HepG2 (cell line): ENCODE measurements around the gene VAV2. TPM values are rescaled to one million over a fixed set of nuclear protein-coding genes. Genes with fewer than 3 reads are reported as not detected.

Experiments used
- GABPB1 ChIP-seq: IDR thresholded peaks from 2 replicates; pipeline ENCODE4 v1.6.1; 2016; ENCODE audit warnings: mild to moderate bottlenecking, missing genetic modification reagents, moderate library complexity, missing compliant biosample characterization
- HNRNPL ChIP-seq: fragments of 200-400 bp; formaldehyde crosslinking; IDR thresholded peaks from 2 replicates; pipeline ENCODE4 v1.6.1; 2017; ENCODE audit warnings: mild to moderate bottlenecking, low read depth, low read length
- JUN ChIP-seq: sonication (generic); formaldehyde crosslinking; IDR thresholded peaks from 2 replicates; pipeline ENCODE4 v1.4.0; 2020; ENCODE audit warnings: mild to moderate bottlenecking, missing genetic modification reagents
- POLR2A ChIP-seq, 2 experiments: IDR thresholded peaks; 2 replicates each; pipeline ENCODE4 v1.6.1; 2011; ENCODE audit warnings: low read depth in 2 of 2, low read length in 2 of 2, mild to moderate bottlenecking in 1 of 2, moderate library complexity in 1 of 2; ENCODE audit not compliant: insufficient read depth in 1 of 2
- SMYD3 ChIP-seq: sonication (generic); formaldehyde crosslinking; IDR thresholded peaks from 2 replicates; pipeline ENCODE4 v1.8.1; 2023; ENCODE audit warnings: mild to moderate bottlenecking, missing genetic modification reagents
- SPEN ChIP-seq: sonication (generic); formaldehyde crosslinking; IDR thresholded peaks from 2 replicates; pipeline ENCODE4 v1.5.1; 2020; ENCODE audit warnings: low read depth, mild to moderate bottlenecking, missing genetic modification reagents
- YY1 ChIP-seq: IDR thresholded peaks from 2 replicates; pipeline ENCODE4 v1.6.1; 2011; ENCODE audit warnings: low read length, low read depth, moderate library complexity, mild to moderate bottlenecking; ENCODE audit not compliant: insufficient read depth, insufficient replicate concordance
- ZNF670 ChIP-seq: sonication (generic); formaldehyde crosslinking; IDR thresholded peaks from 2 replicates; pipeline ENCODE4 v1.8.0; 2022; ENCODE audit warnings: mild to moderate bottlenecking, missing genetic modification reagents, borderline replicate concordance
- ZNF891 ChIP-seq: sonication (generic); formaldehyde crosslinking; IDR thresholded peaks from 2 replicates; pipeline ENCODE4 v1.5.0; 2020; ENCODE audit warnings: mild to moderate bottlenecking, missing genetic modification reagents
- polyA plus RNA-seq, 8 experiments: library from polyadenylated mRNA; depleted of rRNA in 3 of 8; stranded (reverse) in 7 of 8; unstranded in 1 of 8; fragments of >200 nt; fragmentation: Illumina TruSeq in 4 of 8; extraction: Trizol in 4 of 8; gene quantifications; 2 replicates each; pipeline versions ENCODE4 v1.2.1 to v1.2.3, GENCODE V29; 2011 to 2016; ENCODE audit warnings: low read depth in 4 of 8, missing spikeins in 1 of 8, mixed read lengths in 1 of 8; ENCODE audit not compliant: insufficient read depth in 1 of 8
- total RNA-seq, 5 experiments: library from RNA; depleted of rRNA; stranded (reverse); fragments of >200 nt; fragmentation: Illumina TruSeq; extraction: Trizol; gene quantifications; 2 replicates each; pipeline ENCODE4 v1.2.3, GENCODE V29; 2016; ENCODE audit warnings: low read depth in 1 of 5
- TF ChIP-seq, protein P1 (sequence below): sonication (generic); IDR thresholded peaks from 2 replicates; pipeline ENCODE4 v1.6.1; 2016; ENCODE audit warnings: low read depth, borderline replicate concordance
- TF ChIP-seq, protein P2 (sequence below): sonication (generic); formaldehyde crosslinking; IDR thresholded peaks from 2 replicates; pipeline ENCODE4 v1.4.0; 2020; ENCODE audit warnings: missing genetic modification reagents
- TF ChIP-seq, protein P3 (sequence below): sonication (generic); formaldehyde crosslinking; IDR thresholded peaks from 2 replicates; pipeline ENCODE4 v1.4.0; 2020; ENCODE audit warnings: missing genetic modification reagents
- TF ChIP-seq, protein P4 (sequence below): sonication (generic); formaldehyde crosslinking; IDR thresholded peaks from 2 replicates; pipeline ENCODE4 v1.4.0; 2020; ENCODE audit warnings: mild to moderate bottlenecking, missing genetic modification reagents

VAV2 gene
- total and polyA plus RNA-seq, 2 of the 13 experiments (the other 11 are each of a cell fraction or from before 2014, with no cell fraction given): 22.5 to 22.9 TPM

DNA sequence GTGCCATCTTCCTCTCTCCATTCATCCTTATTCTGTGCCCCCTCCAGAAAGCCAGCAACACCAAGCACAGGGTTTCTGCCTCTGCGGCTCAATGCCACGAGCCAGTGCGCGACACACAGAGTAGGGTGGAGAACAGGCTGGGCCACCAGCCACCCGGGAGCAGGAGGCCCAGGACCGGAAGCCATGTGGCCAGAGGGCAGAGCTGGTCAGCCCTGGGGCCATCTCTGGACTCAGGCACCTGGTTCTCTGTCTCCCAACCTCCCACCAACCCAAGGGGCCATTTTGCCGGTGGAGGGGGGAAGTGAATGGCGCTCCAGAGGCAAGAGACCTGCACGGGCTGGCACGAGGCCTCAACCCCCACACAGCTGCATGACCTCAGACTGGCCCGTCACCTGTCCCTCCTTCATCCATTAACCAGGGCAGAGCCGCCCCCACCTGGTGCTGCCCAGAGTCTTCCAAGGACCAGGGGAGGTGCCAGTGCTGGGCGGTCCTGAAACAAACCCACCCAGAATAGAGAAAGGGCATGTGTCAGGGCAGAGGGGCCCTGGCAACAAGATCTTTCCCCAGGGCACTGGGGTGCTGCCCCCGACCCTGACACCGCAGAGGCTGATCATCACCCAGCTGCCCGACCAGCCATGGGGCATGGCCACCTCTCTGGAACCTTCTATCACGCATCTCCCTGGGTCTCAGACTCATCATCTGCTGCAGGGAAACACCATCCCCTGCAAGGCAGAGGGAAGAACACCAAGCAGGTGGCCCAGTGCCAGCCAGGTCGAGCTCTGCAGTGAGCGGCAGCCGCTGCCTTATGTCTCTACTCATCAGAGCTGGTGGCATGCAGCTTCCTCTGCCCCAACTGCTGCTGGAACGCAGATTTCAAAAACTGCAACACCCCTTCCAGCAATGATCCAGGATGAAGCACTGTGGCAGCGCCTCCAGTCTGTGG, 11.9 kb downstream of the VAV2 start (continued):
- TF ChIP-seq YY1: peak; percentile 55
- TF ChIP-seq JUN (CRISPR knock-in tag): 0 out of 2 replicates have a peak, but pooled peaks have one; percentile 20
- no peak for TF ChIP-seq POLR2A (IDR thresholded peaks at IDR 0.05; ENCODE audit: insufficient read depth in 1 of 2, low read depth in 2 of 2, low read length in 2 of 2)
- TF ChIP-seq, protein P1, sequence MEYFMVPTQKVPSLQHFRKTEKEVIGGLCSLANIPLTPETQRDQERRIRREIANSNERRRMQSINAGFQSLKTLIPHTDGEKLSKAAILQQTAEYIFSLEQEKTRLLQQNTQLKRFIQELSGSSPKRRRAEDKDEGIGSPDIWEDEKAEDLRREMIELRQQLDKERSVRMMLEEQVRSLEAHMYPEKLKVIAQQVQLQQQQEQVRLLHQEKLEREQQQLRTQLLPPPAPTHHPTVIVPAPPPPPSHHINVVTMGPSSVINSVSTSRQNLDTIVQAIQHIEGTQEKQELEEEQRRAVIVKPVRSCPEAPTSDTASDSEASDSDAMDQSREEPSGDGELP: 0 out of 2 replicates have a peak, but pooled peaks have one; percentile 12
- TF ChIP-seq, protein P2, sequence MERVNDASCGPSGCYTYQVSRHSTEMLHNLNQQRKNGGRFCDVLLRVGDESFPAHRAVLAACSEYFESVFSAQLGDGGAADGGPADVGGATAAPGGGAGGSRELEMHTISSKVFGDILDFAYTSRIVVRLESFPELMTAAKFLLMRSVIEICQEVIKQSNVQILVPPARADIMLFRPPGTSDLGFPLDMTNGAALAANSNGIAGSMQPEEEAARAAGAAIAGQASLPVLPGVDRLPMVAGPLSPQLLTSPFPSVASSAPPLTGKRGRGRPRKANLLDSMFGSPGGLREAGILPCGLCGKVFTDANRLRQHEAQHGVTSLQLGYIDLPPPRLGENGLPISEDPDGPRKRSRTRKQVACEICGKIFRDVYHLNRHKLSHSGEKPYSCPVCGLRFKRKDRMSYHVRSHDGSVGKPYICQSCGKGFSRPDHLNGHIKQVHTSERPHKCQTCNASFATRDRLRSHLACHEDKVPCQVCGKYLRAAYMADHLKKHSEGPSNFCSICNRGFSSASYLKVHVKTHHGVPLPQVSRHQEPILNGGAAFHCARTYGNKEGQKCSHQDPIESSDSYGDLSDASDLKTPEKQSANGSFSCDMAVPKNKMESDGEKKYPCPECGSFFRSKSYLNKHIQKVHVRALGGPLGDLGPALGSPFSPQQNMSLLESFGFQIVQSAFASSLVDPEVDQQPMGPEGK (CRISPR knock-in tag): peak; percentile 27; the same call in 1 of the 2 replicates
- TF ChIP-seq, protein P3, sequence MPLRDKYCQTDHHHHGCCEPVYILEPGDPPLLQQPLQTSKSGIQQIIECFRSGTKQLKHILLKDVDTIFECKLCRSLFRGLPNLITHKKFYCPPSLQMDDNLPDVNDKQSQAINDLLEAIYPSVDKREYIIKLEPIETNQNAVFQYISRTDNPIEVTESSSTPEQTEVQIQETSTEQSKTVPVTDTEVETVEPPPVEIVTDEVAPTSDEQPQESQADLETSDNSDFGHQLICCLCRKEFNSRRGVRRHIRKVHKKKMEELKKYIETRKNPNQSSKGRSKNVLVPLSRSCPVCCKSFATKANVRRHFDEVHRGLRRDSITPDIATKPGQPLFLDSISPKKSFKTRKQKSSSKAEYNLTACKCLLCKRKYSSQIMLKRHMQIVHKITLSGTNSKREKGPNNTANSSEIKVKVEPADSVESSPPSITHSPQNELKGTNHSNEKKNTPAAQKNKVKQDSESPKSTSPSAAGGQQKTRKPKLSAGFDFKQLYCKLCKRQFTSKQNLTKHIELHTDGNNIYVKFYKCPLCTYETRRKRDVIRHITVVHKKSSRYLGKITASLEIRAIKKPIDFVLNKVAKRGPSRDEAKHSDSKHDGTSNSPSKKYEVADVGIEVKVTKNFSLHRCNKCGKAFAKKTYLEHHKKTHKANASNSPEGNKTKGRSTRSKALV (CRISPR knock-in tag): 0 out of 2 replicates have a peak, but pooled peaks have one; percentile 66
- TF ChIP-seq ZNF670 (CRISPR knock-in tag): 0 out of 2 replicates have a peak, but pooled peaks have one; percentile 0
- TF ChIP-seq, protein P4, sequence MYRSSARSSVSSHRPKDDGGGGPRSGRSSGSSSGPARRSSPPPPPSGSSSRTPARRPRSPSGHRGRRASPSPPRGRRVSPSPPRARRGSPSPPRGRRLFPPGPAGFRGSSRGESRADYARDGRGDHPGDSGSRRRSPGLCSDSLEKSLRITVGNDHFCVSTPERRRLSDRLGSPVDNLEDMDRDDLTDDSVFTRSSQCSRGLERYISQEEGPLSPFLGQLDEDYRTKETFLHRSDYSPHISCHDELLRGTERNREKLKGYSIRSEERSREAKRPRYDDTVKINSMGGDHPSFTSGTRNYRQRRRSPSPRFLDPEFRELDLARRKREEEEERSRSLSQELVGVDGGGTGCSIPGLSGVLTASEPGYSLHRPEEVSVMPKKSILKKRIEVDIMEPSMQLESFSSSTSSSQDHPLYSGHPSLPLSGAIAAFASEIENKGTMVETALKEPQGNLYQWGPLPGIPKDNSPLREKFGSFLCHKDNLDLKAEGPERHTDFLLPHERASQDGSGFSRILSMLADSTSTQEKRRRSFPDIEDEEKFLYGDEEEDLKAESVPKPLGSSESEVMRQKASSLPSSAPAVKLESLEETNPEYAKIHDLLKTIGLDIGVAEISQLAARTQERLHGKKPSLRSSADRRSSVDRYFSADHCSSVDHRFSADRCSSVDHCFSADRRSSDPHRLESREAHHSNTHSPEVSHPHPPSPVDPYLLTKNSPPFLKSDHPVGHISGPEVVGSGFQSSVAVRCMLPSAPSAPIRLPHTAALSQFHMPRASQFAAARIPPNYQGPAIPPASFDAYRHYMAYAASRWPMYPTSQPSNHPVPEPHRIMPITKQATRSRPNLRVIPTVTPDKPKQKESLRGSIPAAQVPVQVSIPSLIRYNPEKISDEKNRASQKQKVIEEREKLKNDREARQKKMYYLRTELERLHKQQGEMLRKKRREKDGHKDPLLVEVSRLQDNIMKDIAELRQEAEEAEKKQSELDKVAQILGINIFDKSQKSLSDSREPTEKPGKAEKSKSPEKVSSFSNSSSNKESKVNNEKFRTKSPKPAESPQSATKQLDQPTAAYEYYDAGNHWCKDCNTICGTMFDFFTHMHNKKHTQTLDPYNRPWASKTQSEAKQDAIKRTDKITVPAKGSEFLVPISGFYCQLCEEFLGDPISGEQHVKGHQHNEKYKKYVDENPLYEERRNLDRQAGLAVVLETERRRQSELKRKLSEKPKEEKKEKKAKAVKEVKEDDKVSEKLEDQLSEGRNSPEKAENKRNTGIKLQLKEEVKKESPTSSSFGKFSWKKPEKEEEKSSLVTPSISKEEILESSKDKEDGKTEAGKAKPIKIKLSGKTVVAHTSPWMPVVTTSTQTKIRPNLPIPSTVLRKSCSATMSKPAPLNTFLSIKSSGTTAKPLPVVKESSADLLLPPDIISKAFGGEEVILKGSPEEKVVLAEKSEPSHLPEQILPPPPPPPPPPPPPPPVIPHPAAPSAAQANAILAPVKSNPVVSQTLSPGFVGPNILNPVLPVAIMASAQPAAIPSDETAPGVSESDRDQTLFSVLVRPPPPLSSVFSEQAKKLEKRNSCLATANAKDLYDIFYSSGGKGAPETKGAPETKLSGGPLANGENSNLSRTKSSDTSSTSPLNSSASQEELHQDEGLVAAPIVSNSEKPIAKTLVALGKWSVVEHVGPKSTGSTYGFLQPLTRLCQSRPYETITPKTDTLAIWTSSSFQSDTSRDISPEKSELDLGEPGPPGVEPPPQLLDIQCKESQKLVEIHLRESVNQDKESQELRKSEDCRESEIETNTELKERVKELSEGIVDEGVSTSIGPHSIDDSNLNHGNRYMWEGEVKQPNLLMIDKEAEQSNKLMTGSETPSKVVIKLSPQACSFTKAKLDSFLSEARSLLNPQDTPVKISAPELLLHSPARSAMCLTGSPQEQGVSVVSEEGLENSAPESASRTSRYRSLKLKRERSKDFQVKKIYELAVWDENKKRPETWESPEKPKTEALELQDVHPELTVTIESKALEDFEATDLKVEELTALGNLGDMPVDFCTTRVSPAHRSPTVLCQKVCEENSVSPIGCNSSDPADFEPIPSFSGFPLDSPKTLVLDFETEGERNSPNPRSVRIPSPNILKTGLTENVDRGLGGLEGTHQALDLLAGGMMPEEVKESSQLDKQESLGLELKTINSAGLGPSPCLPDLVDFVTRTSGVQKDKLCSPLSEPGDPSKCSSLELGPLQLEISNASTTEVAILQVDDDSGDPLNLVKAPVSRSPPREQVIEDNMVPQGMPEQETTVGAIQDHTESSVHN (CRISPR knock-in tag): 0 out of 2 replicates have a peak, but pooled peaks have one; percentile 14
- TF ChIP-seq SMYD3: no peak
- TF ChIP-seq SPEN (CRISPR knock-in tag): no peak
- peak; percentile 13; the same call in 1 of the 2 replicates for TF ChIP-seq ZNF891 (CRISPR knock-in tag)
- TF ChIP-seq GABPB1: peak; percentile 39
- TF ChIP-seq HNRNPL: peak; percentile 91
